ENCODE results near the gene SERPINA4. TPM values are rescaled to one million over a fixed set of nuclear protein-coding genes. Genes with fewer than 3 reads are reported as not detected.
A peak's percentile ranks its signal among the peaks of the same experiment; 100 is the strongest.

SERPINA4 gene
- not detected for total RNA-seq
- long read RNA-seq = 0 reads

- intact Hi-C loops (cut with DNase I) = no loop called here
- DNase-seq (ENCODE audit: low spot score) = peak; percentile 39
These were observed at the start of gene SERPINA4 for GRCh38 chr14:94560751-94561655. Gene SERPINA4 (plus strand): TSS chr14:94561442. CDS start chr14:94563483, 2,041 bp downstream.

- intact Hi-C loops (cut with DNase I) = no loop called here
- no peak for DNase-seq (ENCODE audit: low spot score)
These were observed 46.9 kb upstream of the SERPINA4 start for GRCh38 chr14:94514351-94514750.

- DNase-seq (ENCODE audit: low spot score) = no peak
- intact Hi-C loops (cut with DNase I) = no loop called here
These were observed 45.8 kb upstream of the SERPINA4 start for GRCh38 chr14:94515426-94515825.

- intact Hi-C loops (cut with DNase I) = no loop called here
- DNase-seq (ENCODE audit: low spot score) = no peak
These were observed 45.4 kb upstream of the SERPINA4 start for GRCh38 chr14:94515856-94516255.

- intact Hi-C loops (cut with DNase I) = no loop called here
- no peak for DNase-seq (ENCODE audit: low spot score)
These were observed 44.0 kb upstream of the SERPINA4 start for GRCh38 chr14:94517248-94517640.

GRCh38 chr14:94517641-94518257 is 43.5 kb upstream of the SERPINA4 start:
- DNase-seq (ENCODE audit: low spot score) = no peak
- intact Hi-C loops (cut with DNase I) = no loop called here

GRCh38 chr14:94521375-94522114 is 39.7 kb upstream of the SERPINA4 start:
- no peak for DNase-seq (ENCODE audit: low spot score)
- intact Hi-C loops (cut with DNase I) = no loop called here

- no peak for DNase-seq (ENCODE audit: low spot score)
- intact Hi-C loops (cut with DNase I) = no loop called here
These were observed 39.0 kb upstream of the SERPINA4 start for GRCh38 chr14:94522115-94522724.

GRCh38 chr14:94523265-94523664 is 38.0 kb upstream of the SERPINA4 start:
- DNase-seq (ENCODE audit: low spot score) = no peak
- intact Hi-C loops (cut with DNase I) = no loop called here

GRCh38 chr14:94524093-94524492 is 37.1 kb upstream of the SERPINA4 start:
- intact Hi-C loops (cut with DNase I) = no loop called here
- no peak for DNase-seq (ENCODE audit: low spot score)

- intact Hi-C loops (cut with DNase I) = no loop called here
These were observed 30.1 kb upstream of the SERPINA4 start for GRCh38 chr14:94531187-94531586.

GRCh38 chr14:94532447-94532846 is 28.8 kb upstream of the SERPINA4 start:
- no peak for DNase-seq (ENCODE audit: low spot score)
- intact Hi-C loops (cut with DNase I) = no loop called here

More at GRCh38 chr14:94531187-94531586, 30.1 kb upstream of the SERPINA4 start:
- no peak for DNase-seq (ENCODE audit: low spot score)

GRCh38 chr14:94535506-94535905 is 25.7 kb upstream of the SERPINA4 start:
- intact Hi-C loops (cut with DNase I) = no loop called here
- no peak for DNase-seq (ENCODE audit: low spot score)

GRCh38 chr14:94536836-94537235 is 24.4 kb upstream of the SERPINA4 start:
- intact Hi-C loops (cut with DNase I) = no loop called here
- peak; percentile 44 for DNase-seq (ENCODE audit: low spot score)

- DNase-seq (ENCODE audit: low spot score) = peak; percentile 60
- intact Hi-C loops (cut with DNase I) = no loop called here
These were observed 23.0 kb upstream of the SERPINA4 start for GRCh38 chr14:94538070-94538740.

GRCh38 chr14:94539181-94539580 is 22.1 kb upstream of the SERPINA4 start:
- intact Hi-C loops (cut with DNase I) = no loop called here
- DNase-seq (ENCODE audit: low spot score) = peak; percentile 20

- DNase-seq (ENCODE audit: low spot score) = no peak
- intact Hi-C loops (cut with DNase I) = no loop called here
These were observed 21.0 kb upstream of the SERPINA4 start for GRCh38 chr14:94540031-94540794.

GRCh38 chr14:94541234-94541975 is 19.8 kb upstream of the SERPINA4 start:
- intact Hi-C loops (cut with DNase I) = no loop called here
- DNase-seq (ENCODE audit: low spot score) = no peak
